ENCODE results near the gene SMIM35.
A peak's percentile ranks its signal among the peaks of the same experiment; 100 is the strongest.

SMIM35 gene

GRCh38 chr11:118004543-118005223 is 82.1 kb downstream of the SMIM35 start:
- no peak overlapping the region for H2AFZ ChIP-seq
- no peaks in the 10 kb centered on the region for H3K4me1 ChIP-seq
- H3K4me2 ChIP-seq (ENCODE audit: low read length): no peak overlapping the region
- TF ChIP-seq CTCF (IDR thresholded peaks at IDR 0.05): no peak
- no peak overlapping the region for H3K9ac ChIP-seq
- H3K27me3 ChIP-seq (ENCODE audit: control insufficient read depth, insufficient read depth, low read length): no peaks in the 10 kb centered on the region
- no peaks in the 10 kb centered on the region for H3K36me3 ChIP-seq (ENCODE audit: control insufficient read depth, insufficient read depth, low read length)
- H3K9me3 ChIP-seq (ENCODE audit: control insufficient read depth, low read length): no peaks in the 10 kb centered on the region
- H3K27ac ChIP-seq: no peak overlapping the region
- H3K79me2 ChIP-seq: no peaks in the 10 kb centered on the region
- H3K4me3 ChIP-seq (ENCODE audit: low read depth, low read length): no peak overlapping the region

GRCh38 chr11:118003456-118003855 is 83.3 kb downstream of the SMIM35 start:
- H3K27ac ChIP-seq: no peak overlapping the region
- TF ChIP-seq CTCF (IDR thresholded peaks at IDR 0.05): no peak

GRCh38 chr11:118002541-118003423 is 84.0 kb downstream of the SMIM35 start:
- TF ChIP-seq CTCF (IDR thresholded peaks at IDR 0.05): no peak
- no peaks in the 10 kb centered on the region for H3K9me3 ChIP-seq (ENCODE audit: control insufficient read depth, low read length)
- no peaks in the 10 kb centered on the region for H3K4me1 ChIP-seq
- no peak overlapping the region for H3K4me3 ChIP-seq (ENCODE audit: low read depth, low read length)
- H3K9ac ChIP-seq: no peak overlapping the region
- no peak overlapping the region for H2AFZ ChIP-seq
- H3K79me2 ChIP-seq: no peaks in the 10 kb centered on the region
- peak overlapping the region; percentile 15 for H3K27ac ChIP-seq
- no peaks in the 10 kb centered on the region for H3K27me3 ChIP-seq (ENCODE audit: control insufficient read depth, insufficient read depth, low read length)
- H3K36me3 ChIP-seq (ENCODE audit: control insufficient read depth, insufficient read depth, low read length): no peaks in the 10 kb centered on the region
- no peak overlapping the region for H3K4me2 ChIP-seq (ENCODE audit: low read length)

More at GRCh38 chr11:118003456-118003855, 83.3 kb downstream of the SMIM35 start:
- Histone ChIP-seq H2AFZ (no peak overlapping the region), H3K4me2 (ENCODE audit: low read length) (no peak overlapping the region), H3K4me3 (ENCODE audit: low read depth, low read length) (no peak overlapping the region), H3K27me3 (ENCODE audit: control insufficient read depth, insufficient read depth, low read length) (no peaks in the 10 kb centered on the region), H3K79me2 (no peaks in the 10 kb centered on the region), H3K9me3 (ENCODE audit: control insufficient read depth, low read length) (no peaks in the 10 kb centered on the region), H3K36me3 (ENCODE audit: control insufficient read depth, insufficient read depth, low read length) (no peaks in the 10 kb centered on the region), H3K4me1 (no peaks in the 10 kb centered on the region), H3K9ac (no peak overlapping the region)

GRCh38 chr11:118002010-118002540 is 84.7 kb downstream of the SMIM35 start:
- Histone ChIP-seq H3K27me3 (ENCODE audit: control insufficient read depth, insufficient read depth, low read length) (no peaks in the 10 kb centered on the region), H3K4me1 (no peaks in the 10 kb centered on the region), H3K27ac (peak overlapping the region; percentile 7), H3K4me3 (ENCODE audit: low read depth, low read length) (no peak overlapping the region), H3K36me3 (ENCODE audit: control insufficient read depth, insufficient read depth, low read length) (no peaks in the 10 kb centered on the region), H2AFZ (no peak overlapping the region), H3K79me2 (no peaks in the 10 kb centered on the region), H3K4me2 (ENCODE audit: low read length) (no peak overlapping the region), H3K9me3 (ENCODE audit: control insufficient read depth, low read length) (no peaks in the 10 kb centered on the region), H3K9ac (no peak overlapping the region)
- TF ChIP-seq CTCF (IDR thresholded peaks at IDR 0.05): no peak

All from parathyroid adenoma (tissue), 2 donors.